NCI-H345 (cell line): ENCODE results near the gene SLC39A5.
A peak's percentile ranks its signal among the peaks of the same experiment; 100 is the strongest.

Experiments
- DNase-seq: peaks from one replicate; lab custom pipeline; 2025; lab: John Stamatoyannopoulos, UW

SLC39A5 gene

GRCh38 chr12:56216461-56216860 is 13.4 kb upstream of the SLC39A5 start:
- no peak for DNase-seq

DNA sequence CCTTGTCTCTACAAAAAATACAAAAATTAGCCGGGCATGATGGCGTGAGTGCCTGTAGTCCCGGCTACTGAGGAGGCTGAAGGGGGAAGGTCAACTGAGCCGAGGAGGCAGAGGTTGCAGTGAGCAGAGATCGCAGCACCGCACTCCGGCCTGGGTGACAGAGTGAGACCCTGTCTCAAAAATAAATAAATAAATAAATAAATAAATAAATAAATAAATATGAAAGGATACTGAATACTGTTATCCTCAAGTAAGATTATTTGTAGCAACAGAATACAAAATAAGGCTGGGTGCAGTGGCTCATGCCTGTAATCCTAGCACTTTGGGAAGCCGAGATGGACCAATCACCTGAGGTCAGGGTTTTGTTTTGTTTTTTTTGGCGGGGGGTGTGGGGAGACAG is 10.0 kb upstream of the SLC39A5 start:
- DNase-seq = no peak

GRCh38 chr12:56220611-56221231 is 9.1 kb upstream of the SLC39A5 start:
- DNase-seq = no peak

GRCh38 chr12:56221232-56221756 is 8.6 kb upstream of the SLC39A5 start:
- no peak for DNase-seq

DNA sequence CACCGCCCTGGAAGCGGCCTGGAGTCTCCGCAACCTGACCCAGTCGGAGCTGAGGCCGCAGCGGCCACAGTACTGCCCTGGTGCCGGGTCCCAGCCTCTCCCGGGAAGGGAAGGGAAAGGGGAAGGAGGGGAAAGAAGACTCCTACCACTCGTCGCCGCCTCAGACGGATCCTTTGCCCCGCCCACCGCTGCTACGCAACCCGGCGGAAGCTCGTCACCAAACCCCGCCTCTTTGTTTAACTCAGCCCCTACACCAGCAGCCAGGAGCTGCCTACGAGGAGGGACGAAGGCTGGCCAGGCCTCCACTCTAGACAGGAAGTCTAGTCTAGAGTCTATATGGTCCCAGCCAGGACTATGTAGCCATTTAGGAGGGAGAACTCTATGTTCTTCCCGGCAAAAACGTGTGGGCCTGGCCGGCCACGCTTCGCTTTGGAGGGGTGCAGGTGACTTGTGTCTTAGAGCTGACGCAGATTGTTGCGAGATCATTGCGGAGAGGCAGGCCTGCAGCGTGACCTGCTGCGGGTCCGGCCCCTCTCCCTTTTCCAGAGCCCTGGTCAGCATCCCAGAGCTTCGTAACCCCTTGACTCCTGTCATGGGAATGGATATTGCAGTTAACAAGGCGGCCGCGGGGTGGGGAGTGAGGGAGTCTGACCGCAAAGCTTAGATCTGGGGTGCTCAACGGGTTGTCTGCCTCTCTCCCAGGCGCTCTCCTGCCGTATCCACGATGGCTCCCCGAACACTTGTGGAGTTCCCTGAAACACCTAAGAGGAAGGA is 7.9 kb upstream of the SLC39A5 start, which contains the start of gene RNF41:
RNF41 (minus strand) TSS at position 166 of the 774 bp plus-strand sequence. CDS start 7,875 bp downstream, outside the sequence.
- peak; percentile 96 for DNase-seq

DNA sequence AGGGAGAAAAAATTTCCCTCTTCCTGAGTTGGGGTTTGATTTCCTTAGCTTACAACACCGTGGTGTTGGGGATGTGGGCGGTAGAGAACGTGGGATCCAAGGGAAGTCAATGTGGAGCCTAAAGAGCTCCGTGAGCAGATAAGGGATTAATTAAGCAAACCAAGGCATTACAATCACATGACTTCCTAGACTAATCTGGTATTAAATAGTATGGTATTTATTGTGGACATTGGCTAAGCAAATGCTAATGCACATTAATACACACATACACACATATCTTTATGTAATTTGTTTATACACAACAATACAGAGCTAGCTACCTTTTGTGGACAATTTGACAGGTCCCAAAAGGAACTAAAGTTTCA is 7.3 kb upstream of the SLC39A5 start:
- DNase-seq = no peak

GRCh38 chr12:56223571-56224101 is 6.2 kb upstream of the SLC39A5 start:
- no peak for DNase-seq

DNA sequence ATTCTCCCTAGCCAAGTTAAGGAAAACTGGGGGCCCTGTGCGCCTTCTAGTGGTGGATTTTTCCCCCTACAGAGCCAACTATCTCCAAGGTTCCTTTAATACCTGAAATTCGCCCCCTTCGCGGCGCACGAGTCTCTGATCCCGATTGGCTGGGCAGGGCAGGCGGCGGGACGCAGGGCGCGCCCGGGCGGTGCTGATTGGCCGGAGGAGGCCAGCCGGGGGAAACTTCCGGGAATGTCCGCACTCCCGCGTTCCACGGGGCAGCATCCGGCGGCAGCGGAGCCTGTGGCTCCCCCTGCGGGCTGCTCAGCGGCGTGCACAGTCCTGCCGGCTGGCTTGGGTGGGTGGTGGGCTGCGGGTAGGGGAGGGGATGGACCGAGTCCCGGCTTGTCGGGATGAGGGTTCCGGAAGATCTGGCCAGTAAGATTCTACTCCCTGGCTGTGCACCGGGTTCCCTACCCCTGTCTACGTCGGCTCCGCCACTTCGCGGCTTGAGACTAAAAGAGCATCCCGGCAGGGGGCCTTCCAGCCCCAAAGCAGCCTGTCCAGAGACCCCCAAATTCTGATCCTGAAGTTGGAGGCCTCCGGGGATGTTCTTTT is 5.6 kb upstream of the SLC39A5 start, which contains the start of gene NABP2:
NABP2 (plus strand) TSS at position 241 of the 600 bp plus-strand sequence. CDS start 515 bp downstream, outside the sequence.
- DNase-seq = peak; percentile 98

- no peak for DNase-seq
Measured at GRCh38 chr12:56224954-56225353, 4.9 kb upstream of the SLC39A5 start.

- DNase-seq = no peak
Measured at GRCh38 chr12:56229082-56229481, 769 bp upstream of the SLC39A5 start.

DNA sequence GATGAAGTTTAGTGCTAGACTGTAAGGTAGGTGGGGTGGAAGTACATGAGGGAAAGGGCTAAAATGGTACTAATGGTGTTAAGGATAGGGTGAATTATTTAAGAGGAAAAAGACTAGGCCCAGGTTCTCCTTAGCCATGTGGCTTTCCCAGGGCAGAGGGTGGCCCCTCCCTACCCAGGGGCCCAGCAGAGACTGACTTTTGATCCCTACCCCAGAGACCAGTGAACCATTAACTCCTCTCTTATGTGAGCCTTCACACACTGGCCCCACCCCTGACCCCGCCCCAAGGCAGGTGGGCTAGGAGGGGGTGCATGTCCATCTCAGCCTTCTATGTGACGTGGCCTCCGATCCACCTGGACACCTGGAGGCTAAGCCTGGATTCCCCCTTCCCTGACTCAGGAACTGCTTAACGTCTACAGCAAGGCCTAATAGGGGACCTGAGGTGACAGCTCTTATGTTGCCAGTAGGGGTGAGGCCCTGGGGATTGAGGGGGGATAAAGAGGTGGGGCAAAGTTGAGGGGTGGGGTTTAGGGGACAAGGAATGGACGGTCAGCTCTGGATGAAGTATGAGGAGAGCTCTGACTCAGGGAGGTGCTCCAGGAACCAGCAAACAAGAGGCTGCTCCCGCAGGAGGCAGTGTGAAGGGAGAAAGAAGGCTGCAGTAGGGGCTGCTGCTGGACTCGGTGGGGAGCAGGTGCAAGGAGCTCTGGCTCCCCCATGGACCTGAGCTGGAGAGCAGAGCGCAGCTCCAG is 757 bp downstream of the SLC39A5 start:
- DNase-seq = no peak

DNA sequence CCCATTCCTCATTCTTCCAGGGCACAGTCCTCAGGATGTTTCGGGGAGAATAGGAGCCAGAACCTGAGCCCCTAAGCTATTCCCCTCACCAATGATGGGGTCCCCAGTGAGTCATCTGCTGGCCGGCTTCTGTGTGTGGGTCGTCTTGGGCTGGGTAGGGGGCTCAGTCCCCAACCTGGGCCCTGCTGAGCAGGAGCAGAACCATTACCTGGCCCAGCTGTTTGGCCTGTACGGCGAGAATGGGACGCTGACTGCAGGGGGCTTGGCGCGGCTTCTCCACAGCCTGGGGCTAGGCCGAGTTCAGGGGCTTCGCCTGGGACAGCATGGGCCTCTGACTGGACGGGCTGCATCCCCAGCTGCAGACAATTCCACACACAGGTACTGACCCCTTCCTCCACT is 1.3 kb downstream of the SLC39A5 start:
- DNase-seq = no peak

GRCh38 chr12:56234746-56235436 is 5.0 kb downstream of the SLC39A5 start:
- DNase-seq = no peak

DNA sequence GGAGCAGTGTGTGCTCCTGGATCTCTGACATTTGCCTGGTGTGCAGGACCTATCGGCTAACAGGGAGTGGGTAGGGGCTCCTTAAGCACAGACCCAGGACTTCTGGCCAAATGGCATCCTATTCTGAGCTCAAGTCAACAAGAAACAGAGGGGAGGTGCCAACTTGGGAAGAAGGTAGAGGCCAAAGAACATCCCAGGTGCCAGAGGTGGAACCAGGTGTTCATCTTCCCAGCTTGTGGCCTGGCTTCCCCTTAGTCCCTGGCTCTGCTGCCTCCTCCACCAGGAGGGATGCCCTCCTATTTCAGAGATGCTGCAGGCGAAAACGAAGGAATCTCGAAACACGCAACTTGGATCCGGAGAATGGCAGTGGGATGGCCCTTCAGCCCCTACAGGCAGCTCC is 6.2 kb downstream of the SLC39A5 start:
- DNase-seq = no peak

- DNase-seq = no peak
Measured at GRCh38 chr12:56236985-56237384, 7.1 kb downstream of the SLC39A5 start.

DNA sequence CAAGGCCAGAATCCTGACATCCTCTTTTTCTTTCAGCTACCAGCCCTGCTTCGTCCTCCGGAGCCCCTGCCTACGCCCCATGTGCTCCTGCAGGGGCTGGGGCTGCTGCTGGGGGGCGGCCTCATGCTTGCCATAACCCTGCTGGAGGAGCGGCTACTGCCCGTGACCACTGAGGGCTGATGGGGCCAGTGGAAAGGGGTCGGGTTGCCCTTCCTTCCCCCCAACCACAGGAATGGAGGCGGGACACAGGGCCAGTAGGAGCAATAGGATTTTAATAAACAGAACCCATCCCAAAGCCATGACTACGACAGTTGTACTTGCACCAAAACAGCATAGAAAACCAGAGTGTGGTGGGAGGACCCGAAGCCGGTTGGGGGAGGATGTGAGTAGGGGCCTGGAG is 7.7 kb downstream of the SLC39A5 start:
- no peak for DNase-seq

- DNase-seq = no peak
Measured at GRCh38 chr12:56241424-56242303, 11.8 kb downstream of the SLC39A5 start.

- no peak for DNase-seq
Measured at GRCh38 chr12:56242986-56243385, 13.1 kb downstream of the SLC39A5 start.

GRCh38 chr12:56243731-56244181 is 13.9 kb downstream of the SLC39A5 start:
- no peak for DNase-seq

GRCh38 chr12:56244494-56244893 is 14.6 kb downstream of the SLC39A5 start:
- DNase-seq = no peak
